ENCODE data around the gene RAB28. TPM values are rescaled to one million over a fixed set of nuclear protein-coding genes. Genes with fewer than 3 reads are reported as not detected.

The RAB28 gene
- total and polyA plus RNA-seq, 7 donors = 5.1 to 9.0 (median 6.3) TPM

DNA sequence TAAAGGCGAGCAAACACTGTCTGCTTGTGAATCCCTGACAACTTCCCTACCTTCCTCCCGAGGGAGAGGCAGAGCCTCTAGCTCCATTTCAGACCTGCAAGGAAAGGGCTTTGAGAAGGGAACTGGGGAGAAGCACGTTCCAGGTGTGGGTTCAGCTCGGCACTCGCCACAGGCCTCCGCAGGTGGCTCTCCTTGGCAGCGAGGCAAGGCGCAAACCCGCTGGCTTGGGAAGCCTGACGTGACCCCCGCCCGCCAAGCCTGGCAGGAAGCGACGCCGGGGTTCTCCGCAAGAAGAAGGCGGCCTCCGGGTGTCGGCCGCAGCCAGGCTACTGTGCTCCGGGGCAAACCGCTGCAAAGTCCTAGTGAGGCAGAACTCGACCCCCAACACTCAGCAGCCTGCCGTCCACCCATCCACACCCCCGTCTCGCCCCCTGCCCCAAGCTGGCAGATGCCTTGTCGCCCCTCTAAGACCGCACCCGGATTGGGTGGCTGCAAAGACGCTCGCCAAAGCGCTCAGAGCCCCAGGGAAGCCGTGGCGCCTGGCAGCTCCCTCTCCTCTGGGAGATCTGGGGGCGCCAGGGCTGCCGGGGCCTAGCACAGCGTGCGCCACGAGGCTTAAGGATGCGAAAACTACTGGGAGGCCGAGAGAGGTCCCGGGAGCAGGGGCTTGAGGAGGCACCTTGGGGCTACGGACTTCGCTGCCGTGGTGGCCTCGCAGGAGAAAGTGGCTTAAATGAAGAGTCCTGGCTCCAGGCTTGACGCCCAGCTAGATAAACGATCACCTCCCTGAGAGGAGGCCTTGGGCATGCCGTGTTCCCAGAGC is 38.4 kb upstream of the RAB28 start:
- H3K4me3 ChIP-seq = peak overlapping the region; percentile 22
- ATAC-seq = no peak

DNA sequence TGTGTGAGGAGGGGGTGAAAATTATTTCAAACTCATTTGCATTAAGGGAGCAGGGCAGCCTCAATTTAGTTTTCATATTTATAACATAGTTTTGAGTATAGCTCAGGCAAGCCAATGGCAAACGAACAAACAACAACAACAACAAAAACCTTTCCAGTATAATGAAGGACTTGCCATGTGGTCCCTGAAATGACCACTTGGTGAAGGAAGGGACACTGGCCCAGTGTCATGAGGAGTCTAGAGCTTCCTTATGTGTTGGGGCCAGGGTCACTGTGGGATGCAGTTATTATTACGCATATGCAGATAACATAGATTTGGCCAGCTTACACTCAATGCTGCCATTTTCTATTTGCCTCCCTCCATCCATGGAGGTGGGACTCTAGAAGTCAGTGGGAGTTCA is 36.9 kb upstream of the RAB28 start:
- no peak overlapping the region for H3K27ac ChIP-seq
- no peak for ATAC-seq
- no peaks in the 10 kb centered on the region for H3K36me3 ChIP-seq (ENCODE audit: insufficient read depth in 1 of 2, low read depth in 1 of 2)
- no peak overlapping the region for H3K4me3 ChIP-seq
- TF ChIP-seq CTCF (IDR thresholded peaks at IDR 0.05) = no peak
- peaks cover 0 to 56% (median 25%) of the 10 kb centered on the region in 3 donors for H3K27me3 ChIP-seq (ENCODE audit: insufficient read depth in 3 of 3, low read length in 2 of 3)
- H3K4me1 ChIP-seq = no peaks in the 10 kb centered on the region
- H3K9me3 ChIP-seq = peaks cover 10% of the 10 kb centered on the region
- intact Hi-C loops (cut with DNase I) = no loop called here
- 40 to 44% (median 42%) methylated on average over 2 of the region's 2 CpGs for WGBS, 3 donors
- DNase-seq = no peak

More for the DNA sequence above, 38.4 kb upstream of the RAB28 start:
- Histone ChIP-seq H3K4me1 (no peaks in the 10 kb centered on the region), H3K27ac (no peak overlapping the region), H3K9me3 (peaks cover 10% of the 10 kb centered on the region), H3K36me3 (ENCODE audit: insufficient read depth in 1 of 2, low read depth in 1 of 2) (no peaks in the 10 kb centered on the region), H3K27me3 (ENCODE audit: insufficient read depth in 3 of 3, low read length in 2 of 3) (peaks cover under 1 to 71% (median 27%) of the 10 kb centered on the region in 3 donors)
- no peak for TF ChIP-seq CTCF (IDR thresholded peaks at IDR 0.05)
- intact Hi-C loops (cut with DNase I) = no loop called here
- DNase-seq = no peak
- 2 to 3% (median 2%) methylated on average over 45 to 49 of the region's 49 CpGs for WGBS, 3 donors

DNA sequence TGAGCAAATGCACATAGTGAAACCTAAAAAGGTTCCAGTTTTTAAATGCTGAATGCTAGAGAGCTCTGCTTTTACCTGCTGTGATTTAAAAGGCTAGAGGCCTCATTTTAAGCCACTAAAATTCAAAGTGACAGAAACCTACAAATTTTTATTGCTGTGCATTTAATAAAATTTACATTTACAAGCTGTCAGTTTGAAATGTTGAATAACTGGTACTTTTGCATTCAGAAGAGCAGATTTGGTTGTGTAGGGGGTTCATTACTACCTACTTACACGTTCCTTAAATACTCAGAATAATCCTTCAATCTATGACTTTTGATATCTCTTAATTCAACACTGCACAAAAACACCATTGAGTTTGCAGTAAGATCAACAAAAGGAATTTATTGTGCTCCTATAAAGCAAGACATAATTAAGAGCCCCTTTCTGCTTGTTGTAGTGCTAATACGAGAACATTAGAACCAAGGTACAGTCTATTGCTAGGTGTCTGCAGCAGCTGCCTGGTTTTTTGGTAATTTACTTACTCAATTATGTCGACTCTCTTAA is 32.2 kb upstream of the RAB28 start:
- WGBS, 3 donors = 61 to 71% (median 65%) methylated on average over 3 of the region's 3 CpGs
- Histone ChIP-seq H3K36me3 (ENCODE audit: insufficient read depth in 1 of 2, low read depth in 1 of 2) (no peaks in the 10 kb centered on the region), H3K9me3 (no peaks in the 10 kb centered on the region), H3K27me3 (ENCODE audit: insufficient read depth in 3 of 3, low read length in 2 of 3) (peaks cover 0 to 26% (median 4%) of the 10 kb centered on the region in 3 donors), H3K4me1 (no peaks in the 10 kb centered on the region), H3K4me3 (no peak overlapping the region), H3K27ac (no peak overlapping the region)
- no peak for TF ChIP-seq CTCF (IDR thresholded peaks at IDR 0.05)
- DNase-seq = no peak
- intact Hi-C loops (cut with DNase I) = no loop called here
- no peak for ATAC-seq

DNA sequence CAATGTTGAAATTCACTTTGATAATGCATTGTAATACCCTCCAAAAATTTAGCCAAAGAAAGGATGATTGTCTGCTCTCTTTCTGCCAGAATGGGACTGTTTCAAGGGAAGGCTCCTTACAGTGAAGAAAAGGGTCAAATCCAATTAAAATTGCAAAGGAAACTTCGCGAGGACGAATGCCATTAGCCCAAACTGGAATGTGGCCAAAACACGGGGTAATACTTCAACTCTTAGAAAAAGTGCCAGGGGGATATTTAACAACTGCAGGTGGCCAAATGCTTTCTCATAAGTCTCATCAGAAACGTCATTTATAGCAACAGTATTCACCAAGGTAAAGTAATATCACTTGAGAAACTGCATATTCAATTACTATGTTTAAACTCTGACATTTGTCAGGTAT is 31.1 kb upstream of the RAB28 start:
- no peak overlapping the region for H3K4me3 ChIP-seq

More for the DNA sequence above, 31.1 kb upstream of the RAB28 start:
- Histone ChIP-seq H3K27me3 (ENCODE audit: insufficient read depth in 3 of 3, low read length in 2 of 3) (peaks cover 0 to 15% (median 4%) of the 10 kb centered on the region in 3 donors), H3K27ac (no peak overlapping the region), H3K36me3 (ENCODE audit: insufficient read depth in 1 of 2, low read depth in 1 of 2) (no peaks in the 10 kb centered on the region), H3K4me1 (no peaks in the 10 kb centered on the region), H3K9me3 (no peaks in the 10 kb centered on the region)
- no peak for DNase-seq
- intact Hi-C loops (cut with DNase I) = no loop called here
- no peak for TF ChIP-seq CTCF (IDR thresholded peaks at IDR 0.05)
- ATAC-seq = no peak
- WGBS, 3 donors = 7 to 17% (median 16%) methylated on average over 5 of the region's 5 CpGs

All from psoas muscle (tissue), 8 donors.